Inferior parietal cortex (tissue), 1 donor: ENCODE data around the gene LRRC45.
"Not testable (repeated sequence)": the region's sequence is repeated elsewhere in the genome, so short reads cannot be mapped to it uniquely, and the experiment has no call there.

Experiments used
- DNase-seq: peaks from one replicate; pipeline ENCODE4 v3.0.0-alpha.2; 2016; ENCODE audit errors: extremely low spot score

LRRC45 gene

GRCh38 chr17:82035488-82035887, 12.4 kb downstream of the LRRC45 start:
- no peak for DNase-seq

GRCh38 chr17:82035956-82036633, 13.0 kb downstream of the LRRC45 start:
- DNase-seq: no peak

GRCh38 chr17:82036634-82037091, 13.6 kb downstream of the LRRC45 start:
- no peak for DNase-seq

- DNase-seq: peak; percentile 92
These were observed 14.2 kb downstream of the LRRC45 start, which contains the start of gene DCXR for GRCh38 chr17:82037092-82037888. Gene DCXR (minus strand): TSS chr17:82037697. CDS start chr17:82037682, 15 bp downstream.

GRCh38 chr17:82037889-82038195, 14.7 kb downstream of the LRRC45 start:
- DNase-seq: no peak

GRCh38 chr17:82038796-82039409, 15.8 kb downstream of the LRRC45 start:
- not testable (repeated sequence) for DNase-seq

GRCh38 chr17:82039695-82040299, 16.7 kb downstream of the LRRC45 start:
- DNase-seq: no peak

GRCh38 chr17:82041144-82041814, 18.2 kb downstream of the LRRC45 start:
- DNase-seq: no peak

- no peak for DNase-seq
These were observed 19.5 kb downstream of the LRRC45 start for GRCh38 chr17:82042649-82043048.

GRCh38 chr17:82043507-82043906, 20.4 kb downstream of the LRRC45 start:
- DNase-seq: no peak

- no peak for DNase-seq
These were observed 22.9 kb downstream of the LRRC45 start for GRCh38 chr17:82045936-82046484.

- DNase-seq: no peak
These were observed 23.8 kb downstream of the LRRC45 start for GRCh38 chr17:82046903-82047302.

GRCh38 chr17:82047379-82047778, 24.3 kb downstream of the LRRC45 start:
- DNase-seq: no peak

GRCh38 chr17:82047914-82048570, 24.9 kb downstream of the LRRC45 start:
- no peak for DNase-seq

GRCh38 chr17:82048571-82048971, 25.5 kb downstream of the LRRC45 start:
- DNase-seq: no peak

GRCh38 chr17:82049106-82049505, 26.0 kb downstream of the LRRC45 start:
- no peak for DNase-seq

GRCh38 chr17:82049521-82049971, 26.4 kb downstream of the LRRC45 start:
- DNase-seq: no peak

GRCh38 chr17:82050152-82050760, 27.2 kb downstream of the LRRC45 start:
- no peak for DNase-seq

GRCh38 chr17:82050761-82051641, 27.9 kb downstream of the LRRC45 start:
- DNase-seq: no peak
